Activated B cell treated with CpG ODN at 0.5 μM for 24 hours (primary cell): ENCODE measurements around the gene NFIB. TPM values are rescaled to one million over a fixed set of nuclear protein-coding genes. Genes with fewer than 3 reads are reported as not detected.
A peak's percentile ranks its signal among the peaks of the same experiment; 100 is the strongest.

ENCODE experiments used
- ATAC-seq: fragments of 200-7000 bp; cut with Tn5 transposase; one replicate; pipeline ENCODE4 v1.10.0; 2021; ENCODE audit warnings: low read depth, mild to moderate bottlenecking, moderate library complexity
- CTCF ChIA-PET: fragments of 350-600 bp; sonication (Branson Sonifier 250); formaldehyde crosslinking; loops from one replicate; lab custom pipeline; 2021; ENCODE audit warnings: antibody characterized with exemption; lab: Charles Lee
- POLR2A ChIA-PET: fragments of 350-600 bp; sonication (Branson Sonifier 250); formaldehyde crosslinking; loops from one replicate; lab custom pipeline; 2021; ENCODE audit warnings: antibody characterized with exemption; lab: Charles Lee
- DNase-seq: peaks from one replicate; pipeline ENCODE4 v3.0.0; 2022
- H3K27ac Mint-ChIP-seq: one replicate; pipeline ENCODE4 v1.8.0; 2020; ENCODE audit warnings: mixed read lengths
- H3K27me3 Mint-ChIP-seq: one replicate; pipeline ENCODE4 v1.8.0; 2021; ENCODE audit warnings: mixed read lengths
- H3K36me3 Mint-ChIP-seq: one replicate; pipeline ENCODE4 v1.8.0; 2021; ENCODE audit warnings: low read depth, mixed read lengths
- H3K4me1 Mint-ChIP-seq: one replicate; pipeline ENCODE4 v1.8.0; 2021; ENCODE audit warnings: mixed read lengths
- H3K4me3 Mint-ChIP-seq: one replicate; pipeline ENCODE4 v1.8.0; 2020; ENCODE audit warnings: mild to moderate bottlenecking, mixed read lengths
- H3K9me3 Mint-ChIP-seq: one replicate; pipeline ENCODE4 v1.8.0; 2020; ENCODE audit warnings: mixed read lengths
- intact Hi-C: fragments of 100-400 bp; cut with micrococcal nuclease; formaldehyde crosslinking; loops from one replicate; pipeline ENCODE4 v1.15.1; 2024
- total RNA-seq: library from RNA; stranded (reverse); gene quantifications from 2 replicates; pipeline ENCODE4 v1.2.3, GENCODE V29; 2022
- TF ChIP-seq, protein P1 (sequence below): fragments of 200-600 bp; IDR thresholded peaks from one replicate; pipeline ENCODE4 v1.8.0; 2022; ENCODE audit warnings: antibody characterized with exemption, mild to moderate bottlenecking

Gene NFIB
- total RNA-seq, 1 donor from 2014 or later = not detected

DNA sequence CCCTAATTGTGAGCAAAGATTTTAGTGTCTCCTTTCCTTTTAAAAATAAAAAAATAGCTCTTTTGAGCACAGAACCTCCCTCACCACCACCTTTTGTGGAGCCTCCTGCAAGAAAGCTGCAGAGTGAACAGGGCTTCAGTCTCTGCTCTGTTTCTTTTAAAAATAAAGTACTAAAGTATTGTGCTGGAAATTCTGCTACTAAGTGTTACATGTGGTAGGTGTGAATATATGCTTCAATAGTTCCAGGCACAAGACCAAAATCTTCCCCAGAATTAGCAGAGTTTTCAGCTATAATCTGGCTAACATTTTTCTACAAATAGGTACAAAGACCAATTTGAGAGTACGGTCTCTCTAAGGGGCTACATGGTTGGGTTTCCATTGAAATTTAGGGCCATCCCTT lies 40.3 kb upstream of the NFIB start:
- Mint-ChIP-seq H3K36me3 (no peaks in the 10 kb centered on the region), H3K27ac (no peak overlapping the region), H3K27me3 (peaks cover 49% of the 10 kb centered on the region), H3K9me3 (no peaks in the 10 kb centered on the region), H3K4me3 (no peak overlapping the region), H3K4me1 (no peaks in the 10 kb centered on the region)
- no peak for ATAC-seq
- CTCF ChIA-PET = interaction anchor here (1.1 to 4.9 kb wide), 5 partner anchors 9 to 937 kb away, joined by 3 to 53 read pairs (median 5); no protein-coding TSS in a partner anchor
- POLR2A ChIA-PET = no interaction called here
- DNase-seq = no peak
- intact Hi-C loops = loop anchor here (5.0 kb wide), 1 partner anchor 787 kb away; no protein-coding TSS in a partner anchor
- TF ChIP-seq, protein P1, sequence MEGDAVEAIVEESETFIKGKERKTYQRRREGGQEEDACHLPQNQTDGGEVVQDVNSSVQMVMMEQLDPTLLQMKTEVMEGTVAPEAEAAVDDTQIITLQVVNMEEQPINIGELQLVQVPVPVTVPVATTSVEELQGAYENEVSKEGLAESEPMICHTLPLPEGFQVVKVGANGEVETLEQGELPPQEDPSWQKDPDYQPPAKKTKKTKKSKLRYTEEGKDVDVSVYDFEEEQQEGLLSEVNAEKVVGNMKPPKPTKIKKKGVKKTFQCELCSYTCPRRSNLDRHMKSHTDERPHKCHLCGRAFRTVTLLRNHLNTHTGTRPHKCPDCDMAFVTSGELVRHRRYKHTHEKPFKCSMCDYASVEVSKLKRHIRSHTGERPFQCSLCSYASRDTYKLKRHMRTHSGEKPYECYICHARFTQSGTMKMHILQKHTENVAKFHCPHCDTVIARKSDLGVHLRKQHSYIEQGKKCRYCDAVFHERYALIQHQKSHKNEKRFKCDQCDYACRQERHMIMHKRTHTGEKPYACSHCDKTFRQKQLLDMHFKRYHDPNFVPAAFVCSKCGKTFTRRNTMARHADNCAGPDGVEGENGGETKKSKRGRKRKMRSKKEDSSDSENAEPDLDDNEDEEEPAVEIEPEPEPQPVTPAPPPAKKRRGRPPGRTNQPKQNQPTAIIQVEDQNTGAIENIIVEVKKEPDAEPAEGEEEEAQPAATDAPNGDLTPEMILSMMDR = no peak

DNA sequence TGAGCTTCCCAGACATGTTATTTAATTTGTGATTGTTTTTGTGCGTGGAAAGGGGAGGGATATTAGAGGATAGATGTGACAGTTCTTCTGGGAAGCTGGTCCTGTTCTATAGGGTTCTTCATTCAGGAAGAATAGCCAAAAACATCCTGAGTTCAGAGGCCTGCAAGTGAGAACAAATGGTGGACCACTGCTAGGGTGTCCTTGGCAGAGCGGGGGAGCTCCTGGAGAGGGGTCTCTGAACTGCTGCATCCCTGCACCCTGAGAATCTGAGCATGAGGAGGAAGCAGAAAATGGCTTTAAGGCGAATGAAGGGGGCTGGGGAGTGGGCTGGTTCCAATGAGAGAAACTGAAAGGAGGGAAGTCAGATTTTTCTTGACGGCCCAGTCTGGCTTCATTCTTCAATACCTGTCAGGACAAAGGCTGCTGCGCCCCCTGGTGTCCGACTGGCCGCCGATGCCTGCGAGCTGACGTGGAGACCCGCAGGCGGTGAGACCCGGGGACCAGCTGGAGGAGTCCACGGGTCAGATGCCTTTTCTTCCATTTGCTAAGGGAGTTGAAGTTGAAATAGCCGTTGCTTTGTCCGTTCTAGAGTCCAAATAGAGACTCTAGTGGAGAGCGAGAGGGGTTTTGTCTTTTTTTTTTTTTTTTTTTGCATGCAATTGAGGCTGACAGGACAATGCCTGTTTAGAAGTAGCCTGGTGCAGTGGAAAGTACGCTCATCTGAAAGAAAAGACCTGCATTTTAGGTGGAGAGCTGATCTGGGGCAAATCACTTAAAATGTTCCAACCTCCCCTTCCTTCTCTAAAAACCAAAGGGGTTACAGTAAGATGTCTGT lies 39.5 kb upstream of the NFIB start:
- no peak overlapping the region for H3K27ac Mint-ChIP-seq
- ATAC-seq (no peak), DNase-seq (peak; percentile 51)
- intact Hi-C loops = loop anchor here (2.0 to 5.0 kb wide), 2 partner anchors 415 to 786 kb away; no protein-coding TSS in a partner anchor
- peaks cover 57% of the 10 kb centered on the region for H3K27me3 Mint-ChIP-seq
- peaks cover 7% of the 10 kb centered on the region for H3K4me1 Mint-ChIP-seq
- ChIA-PET CTCF (interaction anchor here (0.6 to 4.9 kb wide), 8 partner anchors 8 to 1635 kb away, joined by 3 to 53 read pairs (median 4); no protein-coding TSS in a partner anchor), POLR2A (no interaction called here)
- TF ChIP-seq, protein P1 = no peak
- no peaks in the 10 kb centered on the region for H3K36me3 Mint-ChIP-seq
- no peak overlapping the region for H3K4me3 Mint-ChIP-seq
- no peaks in the 10 kb centered on the region for H3K9me3 Mint-ChIP-seq

DNA sequence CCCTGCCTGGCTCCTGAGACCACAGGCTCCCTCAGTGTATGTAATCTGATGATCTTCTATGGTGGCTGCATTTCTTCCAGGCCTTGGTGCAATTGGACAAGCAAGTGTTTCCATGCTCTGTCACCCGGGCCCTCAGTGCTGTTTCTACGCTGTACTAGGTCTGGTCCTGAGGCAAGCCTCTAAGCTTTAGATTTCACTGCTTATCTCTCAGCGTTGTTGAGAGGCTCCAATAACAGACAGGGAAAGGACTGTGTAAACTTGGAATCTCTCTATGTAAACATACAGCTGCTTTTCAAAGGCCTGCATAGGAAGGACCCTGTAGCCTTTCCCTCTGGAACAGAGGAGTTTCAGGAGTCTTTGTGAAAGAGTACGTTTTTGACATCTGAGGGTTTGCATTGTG lies 38.6 kb upstream of the NFIB start:
- CTCF ChIA-PET = interaction anchor here (4.9 kb wide), 1 partner anchor 924 kb away, joined by 53 read pairs; no protein-coding TSS in a partner anchor
- TF ChIP-seq, protein P1 = no peak
- H3K4me3 Mint-ChIP-seq = no peak overlapping the region
- H3K9me3 Mint-ChIP-seq = no peaks in the 10 kb centered on the region
- peaks cover 11% of the 10 kb centered on the region for H3K4me1 Mint-ChIP-seq
- intact Hi-C loops = loop anchor here (2.0 to 5.0 kb wide), 2 partner anchors 416 to 785 kb away; no protein-coding TSS in a partner anchor
- ATAC-seq (no peak), DNase-seq (no peak)
- POLR2A ChIA-PET = no interaction called here
- no peaks in the 10 kb centered on the region for H3K36me3 Mint-ChIP-seq
- H3K27me3 Mint-ChIP-seq = peaks cover 62% of the 10 kb centered on the region
- H3K27ac Mint-ChIP-seq = no peak overlapping the region

DNA sequence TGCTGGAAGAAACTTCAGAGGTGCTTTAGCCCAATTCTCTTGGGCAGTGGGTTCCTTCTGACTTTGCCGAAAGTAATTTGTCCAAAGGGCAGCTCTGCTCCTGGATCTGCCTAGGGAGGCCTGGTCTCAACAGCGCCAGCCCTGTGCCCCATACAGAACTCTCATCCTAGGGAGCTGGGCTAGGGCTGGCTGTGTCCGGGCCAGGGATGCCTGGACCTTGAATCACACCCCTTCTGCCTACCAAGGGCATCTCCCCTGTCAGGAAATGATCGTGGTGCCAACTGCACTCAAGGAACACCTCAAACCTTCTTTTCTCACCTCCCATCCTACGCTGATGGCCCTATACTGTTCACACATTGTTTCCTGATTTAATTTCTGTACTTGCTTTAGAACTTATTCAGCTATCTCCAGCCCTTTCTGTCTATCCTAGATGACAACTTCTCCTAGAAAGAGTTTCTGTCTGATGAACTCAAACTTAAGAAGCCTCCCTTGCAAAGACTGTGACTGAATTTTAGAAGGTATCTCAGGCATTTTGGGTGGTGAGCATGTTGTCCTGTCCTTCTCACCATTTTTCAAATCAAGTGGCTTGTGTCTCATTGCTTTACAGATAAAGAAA lies 37.4 kb upstream of the NFIB start:
- ChIA-PET CTCF (interaction anchor here (4.9 kb wide), 1 partner anchor 923 kb away, joined by 53 read pairs; no protein-coding TSS in a partner anchor), POLR2A (no interaction called here)
- Mint-ChIP-seq H3K36me3 (no peaks in the 10 kb centered on the region), H3K4me1 (peaks cover 11% of the 10 kb centered on the region), H3K4me3 (no peak overlapping the region), H3K27ac (no peak overlapping the region), H3K9me3 (no peaks in the 10 kb centered on the region), H3K27me3 (peaks cover 69% of the 10 kb centered on the region)
- TF ChIP-seq, protein P1 = no peak
- ATAC-seq (no peak), DNase-seq (no peak)
- intact Hi-C loops = loop anchor here (5.0 kb wide), 1 partner anchor 784 kb away; no protein-coding TSS in a partner anchor

DNA sequence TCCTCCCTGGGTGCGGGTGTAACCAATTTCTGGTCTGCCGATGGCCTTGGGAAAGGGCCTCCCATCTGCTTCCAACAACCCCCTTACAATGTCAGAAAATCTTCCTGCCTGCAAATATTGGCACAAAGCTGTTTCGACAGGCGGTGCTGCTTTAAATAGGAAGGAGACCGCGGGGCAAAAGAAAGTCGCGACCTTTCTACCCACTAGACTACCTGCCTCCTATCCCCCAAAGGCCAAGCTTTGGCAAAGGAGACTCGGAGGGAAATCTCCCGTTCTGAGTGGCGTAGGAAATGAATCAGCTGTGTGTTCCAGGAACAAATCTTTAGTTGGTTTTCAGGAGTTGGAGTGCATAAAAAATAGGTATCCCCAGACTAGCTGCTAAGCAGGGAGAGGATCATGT lies 36.8 kb upstream of the NFIB start:
- Mint-ChIP-seq H3K9me3 (no peaks in the 10 kb centered on the region), H3K36me3 (no peaks in the 10 kb centered on the region), H3K4me3 (no peak overlapping the region), H3K27ac (no peak overlapping the region), H3K4me1 (peaks cover 12% of the 10 kb centered on the region), H3K27me3 (peaks cover 67% of the 10 kb centered on the region)
- TF ChIP-seq, protein P1 = no peak
- CTCF ChIA-PET = interaction anchor here (4.9 kb wide), 1 partner anchor 922 kb away, joined by 53 read pairs; no protein-coding TSS in a partner anchor
- ATAC-seq (no peak), DNase-seq (no peak)
- intact Hi-C loops = loop anchor here (5.0 kb wide), 1 partner anchor 783 kb away; no protein-coding TSS in a partner anchor
- POLR2A ChIA-PET = no interaction called here
